GM21447 (cell line): ENCODE data around the gene GABARAPL1.
"Not testable (repeated sequence)": the region's sequence is repeated elsewhere in the genome, so short reads cannot be mapped to it uniquely, and the experiment has no call there.

ENCODE experiments used
- ATAC-seq: cut with Tn5 transposase; IDR thresholded peaks from one replicate; pipeline ENCODE4 v1.9.1; 2021; ENCODE audit not compliant: unreplicated experiment

The GABARAPL1 gene

DNA sequence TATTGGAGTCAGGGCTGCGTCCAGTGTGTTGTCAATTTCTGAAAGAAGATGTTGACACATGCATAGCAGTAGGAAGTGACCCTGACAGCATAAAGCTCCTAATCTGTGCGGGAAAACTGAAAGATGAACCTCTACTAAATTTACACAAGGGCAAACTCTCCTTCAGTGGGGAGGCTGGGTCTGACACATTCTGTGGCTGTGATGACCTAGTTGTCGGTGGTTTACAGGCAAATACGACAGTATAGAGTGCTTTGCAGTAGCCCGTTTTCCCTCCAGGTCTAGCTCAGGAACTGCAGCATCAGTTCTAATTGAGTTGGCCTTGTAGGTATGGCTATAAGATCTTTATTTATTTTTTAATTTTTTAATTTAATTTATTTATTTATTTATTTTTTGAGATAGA, 14.8 kb upstream of the GABARAPL1 start:
- no peak for ATAC-seq

DNA sequence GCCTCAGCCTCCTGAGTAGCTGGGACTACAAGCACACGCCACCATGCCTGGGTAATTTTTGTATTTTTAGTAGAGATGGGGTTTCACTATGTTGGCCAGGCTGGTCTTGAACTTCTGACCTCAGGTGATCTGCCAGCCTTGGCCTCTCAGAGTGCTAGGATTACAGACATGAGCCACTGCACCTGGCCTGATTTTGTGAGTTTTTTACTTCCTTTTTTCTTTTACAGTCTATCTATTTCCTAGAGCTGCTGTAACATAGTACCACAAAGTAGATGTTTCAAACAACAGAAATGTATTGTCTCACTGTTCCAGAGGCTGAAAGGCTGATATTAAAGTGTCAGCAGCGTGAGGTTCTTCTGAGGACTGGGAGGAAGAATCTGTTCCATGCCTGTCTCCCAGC, 8.2 kb upstream of the GABARAPL1 start:
- not testable (repeated sequence) for ATAC-seq

DNA sequence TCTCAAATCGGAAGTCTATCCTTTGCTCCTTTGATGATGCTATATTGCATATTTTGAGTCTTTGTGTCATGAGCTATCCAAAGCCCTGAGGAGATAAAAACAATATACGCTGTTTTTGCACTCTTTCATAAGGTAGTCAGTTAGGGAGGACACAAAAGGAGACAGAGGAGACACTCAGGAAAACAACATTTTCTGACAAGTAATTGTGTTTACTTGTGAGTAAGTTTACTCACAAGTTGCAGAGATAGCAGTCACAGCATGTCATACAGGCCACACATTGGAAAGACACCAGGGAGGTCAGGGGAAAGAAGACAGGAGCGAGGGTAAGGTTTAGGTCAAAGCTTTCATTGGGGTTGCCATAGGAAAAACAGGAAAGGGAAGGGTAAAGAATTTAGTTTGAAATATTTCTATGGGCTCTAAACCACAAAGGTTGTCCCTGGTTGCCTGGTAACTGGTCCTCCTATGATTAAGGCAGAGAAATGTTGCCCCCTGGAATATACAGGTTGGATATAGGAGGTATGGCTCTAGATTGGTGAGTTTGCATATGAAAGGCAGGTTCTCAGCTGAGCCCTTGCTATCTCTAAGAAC, 7.4 kb upstream of the GABARAPL1 start:
- ATAC-seq: no peak

DNA sequence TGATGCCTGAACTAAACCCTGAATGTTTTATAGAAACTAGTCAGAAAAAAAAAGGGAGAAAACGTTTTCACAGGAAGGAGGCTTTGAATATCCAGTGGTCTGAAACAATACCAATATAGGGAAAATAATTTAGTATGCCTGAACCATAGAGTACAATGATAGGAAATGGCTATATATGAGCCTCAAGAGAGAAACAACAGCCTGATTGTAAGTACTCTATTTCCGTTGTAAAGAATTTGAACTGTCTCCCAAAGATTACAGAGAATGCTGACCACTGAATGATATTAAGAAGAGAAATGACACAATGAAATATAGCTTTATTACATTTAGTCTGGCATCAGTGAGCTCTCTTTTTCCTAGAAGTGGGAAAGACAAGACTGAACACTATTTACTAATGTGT, 5.5 kb upstream of the GABARAPL1 start:
- ATAC-seq: no peak

DNA sequence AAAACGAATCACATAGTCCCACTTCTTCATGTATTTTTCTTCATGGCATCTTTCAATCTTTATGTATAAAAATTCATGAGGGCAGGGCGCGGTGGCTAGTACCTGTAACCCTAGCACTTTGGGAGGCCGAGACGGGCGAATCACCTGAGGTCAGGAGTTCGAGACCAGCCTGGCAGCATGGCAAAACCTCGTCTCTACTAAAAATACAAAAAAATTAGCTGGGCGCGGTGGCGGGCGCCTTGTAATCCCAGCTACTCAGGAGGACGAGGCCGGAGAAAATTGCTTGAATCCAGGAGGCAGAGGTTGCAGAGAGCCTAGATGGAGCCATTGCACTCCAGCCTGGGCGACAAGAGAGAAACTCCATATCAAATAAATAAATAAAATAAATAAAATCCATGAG, 2.5 kb upstream of the GABARAPL1 start:
- no peak for ATAC-seq

DNA sequence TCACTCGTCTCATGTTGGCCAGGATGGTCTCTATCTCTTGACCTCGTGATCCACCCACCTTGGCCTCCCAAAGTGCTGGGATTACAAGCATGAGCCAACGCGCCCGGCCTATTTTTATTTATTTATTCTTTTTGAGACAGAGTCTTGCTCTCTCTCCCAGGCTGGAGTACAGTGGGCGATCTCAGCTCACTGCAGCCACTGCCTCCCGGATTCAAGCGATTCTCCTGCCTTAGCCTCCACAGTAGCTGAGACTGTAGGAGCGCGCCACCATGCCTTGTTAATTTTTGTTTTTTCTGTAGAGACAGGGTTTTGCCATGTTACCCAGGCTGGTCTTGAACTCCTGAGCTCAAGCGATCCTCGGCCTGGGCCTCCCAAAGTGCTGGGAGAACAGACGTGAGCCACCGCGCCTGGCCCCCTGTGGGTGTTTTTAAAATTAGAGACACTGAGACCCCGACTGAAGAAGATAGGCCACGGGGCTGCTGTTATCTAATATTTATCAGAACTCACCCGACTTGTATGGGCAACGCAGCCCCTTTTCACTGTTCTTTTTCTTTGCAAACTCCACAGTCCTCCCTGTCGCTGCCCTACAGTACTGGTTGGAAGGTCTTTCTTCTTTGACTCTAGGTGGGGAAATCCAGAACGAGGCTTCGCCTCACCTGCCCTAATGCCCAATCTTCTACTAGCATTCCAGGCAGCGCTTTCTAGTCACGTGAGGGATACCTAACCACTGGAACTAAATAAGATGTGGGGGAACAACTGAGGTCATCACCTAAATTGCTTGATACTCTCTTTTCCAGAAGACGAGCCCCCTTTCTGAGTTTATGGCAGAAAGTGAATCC, 1.4 kb upstream of the GABARAPL1 start:
- ATAC-seq: no peak

DNA sequence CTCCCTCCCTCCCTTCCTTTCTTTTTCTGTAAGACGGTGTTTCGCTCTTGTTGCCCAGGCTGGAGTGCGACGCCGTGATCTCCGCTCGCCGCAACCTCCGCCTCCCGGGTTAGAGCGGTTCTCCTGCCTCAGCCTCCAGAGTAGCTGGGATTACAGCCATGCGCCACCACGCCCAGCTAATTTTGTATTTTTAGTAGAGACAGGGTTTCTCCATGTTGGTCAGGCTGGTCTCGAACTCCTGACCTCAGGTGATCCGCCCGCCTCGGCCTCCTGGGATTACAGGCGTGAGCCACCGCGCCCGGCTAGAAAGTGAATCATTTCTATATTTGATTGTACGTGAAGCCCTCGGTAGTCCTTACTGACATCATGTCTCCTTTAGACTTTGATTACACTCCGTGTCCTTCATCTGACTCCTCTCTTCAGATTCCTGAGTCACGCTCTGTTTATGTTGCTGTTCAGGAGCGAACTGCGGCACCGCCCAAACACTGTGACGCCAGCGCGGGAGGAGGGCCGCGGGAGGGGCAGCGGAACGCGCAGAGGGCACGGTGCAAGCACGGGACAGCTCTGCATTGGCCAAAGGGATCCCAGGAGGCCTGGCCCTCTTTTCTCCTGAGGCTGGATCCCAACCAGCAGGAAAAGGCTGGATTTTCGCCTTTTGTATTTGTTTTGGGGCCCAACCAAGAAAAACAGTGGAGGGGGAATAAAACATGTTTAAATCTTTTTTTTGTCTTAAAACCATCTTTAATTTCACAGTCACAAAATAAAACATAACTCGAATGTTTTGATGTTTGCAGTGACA, 538 bp upstream of the GABARAPL1 start:
- ATAC-seq: peak; percentile 51

DNA sequence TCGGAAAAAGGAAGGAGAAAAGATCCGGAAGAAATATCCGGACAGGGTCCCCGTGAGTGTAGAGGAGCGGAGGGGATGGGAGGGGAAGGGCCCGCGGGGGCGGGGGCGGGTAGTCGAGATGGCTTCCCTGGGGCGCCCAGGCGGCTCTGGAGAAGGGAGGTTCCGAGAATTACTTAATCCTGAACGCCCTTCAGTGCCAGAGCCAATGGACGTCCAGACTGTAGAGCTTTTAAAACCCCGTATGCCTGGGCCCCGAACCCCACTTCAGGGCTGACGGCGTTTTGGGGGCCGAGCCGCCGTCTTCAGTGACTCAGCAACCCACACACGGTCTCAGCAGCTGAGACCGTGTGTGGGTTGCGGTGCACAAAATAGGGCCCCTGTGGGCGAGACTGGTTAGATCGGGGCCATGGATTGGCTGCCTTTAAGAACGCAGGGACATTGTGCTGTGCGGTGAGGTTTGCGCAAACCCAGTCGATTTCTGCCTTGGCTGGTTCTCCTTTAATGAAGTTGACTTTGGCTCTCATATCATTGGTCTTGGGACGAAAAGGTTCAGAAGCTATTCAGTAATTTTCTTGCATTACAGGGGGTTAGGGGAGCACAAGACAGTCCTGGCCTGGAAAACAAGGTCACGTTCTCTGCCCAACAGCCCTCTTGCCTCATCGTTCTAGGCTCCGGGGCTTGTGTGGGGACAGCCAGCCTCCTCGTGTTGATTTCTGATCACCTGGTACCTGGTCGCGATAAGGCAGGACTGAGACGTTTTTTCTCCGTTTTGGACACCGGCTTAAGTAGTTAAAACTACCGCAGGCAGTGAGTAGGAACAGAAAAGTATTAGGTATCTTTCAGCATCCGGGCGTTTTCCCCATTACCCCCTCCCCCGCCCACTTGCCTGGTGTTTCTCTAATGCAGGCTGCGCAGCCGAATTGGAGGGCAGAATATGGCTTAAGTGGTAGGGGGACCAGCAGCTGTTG, 775 bp downstream of the GABARAPL1 start:
- ATAC-seq: peak; percentile 39

DNA sequence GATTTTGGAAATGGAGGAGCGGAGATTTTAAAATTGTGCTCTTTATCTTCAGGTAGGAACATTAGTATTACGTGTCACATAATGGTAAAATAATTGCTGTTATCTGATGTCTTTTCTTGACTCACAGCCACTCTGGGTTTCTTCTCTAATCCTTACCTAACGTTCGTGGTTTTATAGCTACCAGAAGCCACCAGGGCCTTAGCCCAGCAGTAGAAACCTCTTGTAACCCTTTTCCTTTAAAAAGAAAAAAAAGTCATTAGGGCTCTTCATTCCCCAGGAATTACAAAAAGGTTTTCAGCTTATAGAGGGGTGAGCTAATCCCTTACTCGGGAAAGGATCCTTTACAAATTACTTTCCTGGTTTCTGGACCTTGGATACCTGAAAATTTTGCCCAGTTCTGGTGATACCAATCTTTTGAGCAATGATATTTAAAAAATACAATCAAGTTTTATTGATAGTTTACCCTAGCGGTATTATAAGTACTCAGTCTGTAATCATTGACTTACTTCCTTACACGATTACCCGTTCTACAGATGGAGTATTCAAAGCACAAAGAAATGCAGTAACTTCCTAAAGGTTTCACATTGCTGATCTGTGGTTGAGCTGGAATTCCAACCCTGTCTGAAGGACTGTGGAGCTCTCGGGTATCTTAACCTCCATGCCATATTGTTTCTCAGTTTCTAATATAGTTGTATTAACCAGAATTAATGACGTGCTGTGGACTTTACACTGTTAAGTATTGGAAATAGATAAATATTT, 1.6 kb downstream of the GABARAPL1 start:
- no peak for ATAC-seq

DNA sequence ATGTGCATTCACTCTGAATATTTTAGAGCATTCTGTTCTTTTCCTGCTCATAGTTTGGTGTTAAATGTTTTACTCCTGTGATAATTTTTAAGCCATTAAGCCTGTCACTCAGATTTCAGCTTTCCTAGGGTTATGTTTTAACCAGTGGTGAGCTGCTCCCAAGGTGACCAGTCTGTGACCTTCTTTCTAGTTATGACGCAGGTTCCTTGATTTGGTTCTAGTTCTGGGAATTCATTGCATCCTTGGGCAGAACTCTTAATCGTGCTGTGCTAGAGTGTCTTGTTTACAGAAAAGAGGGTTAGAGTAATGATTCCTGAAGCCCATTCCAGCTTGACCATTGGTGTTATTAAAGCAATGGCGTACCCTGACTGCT, 2.2 kb downstream of the GABARAPL1 start:
- ATAC-seq: no peak

DNA sequence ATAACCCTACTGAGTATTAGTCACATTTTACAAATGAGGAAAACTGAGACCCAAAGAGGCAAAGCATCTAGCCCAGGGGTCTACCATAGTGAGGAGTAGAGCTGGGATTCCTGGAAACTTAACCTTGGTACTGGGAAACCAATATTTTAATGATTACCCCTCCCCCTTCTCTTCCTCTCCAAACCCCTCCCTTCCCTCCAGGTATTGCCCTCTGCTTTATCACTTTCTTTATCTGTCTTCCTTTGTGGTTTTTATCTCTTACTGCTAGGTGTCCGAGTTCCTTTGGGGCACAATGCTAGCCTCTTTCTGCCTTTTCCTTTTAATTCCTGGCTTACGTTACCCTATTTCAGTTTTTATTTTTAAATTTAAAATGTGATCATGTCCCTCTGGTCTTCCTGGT, 2.8 kb downstream of the GABARAPL1 start:
- ATAC-seq: no peak

DNA sequence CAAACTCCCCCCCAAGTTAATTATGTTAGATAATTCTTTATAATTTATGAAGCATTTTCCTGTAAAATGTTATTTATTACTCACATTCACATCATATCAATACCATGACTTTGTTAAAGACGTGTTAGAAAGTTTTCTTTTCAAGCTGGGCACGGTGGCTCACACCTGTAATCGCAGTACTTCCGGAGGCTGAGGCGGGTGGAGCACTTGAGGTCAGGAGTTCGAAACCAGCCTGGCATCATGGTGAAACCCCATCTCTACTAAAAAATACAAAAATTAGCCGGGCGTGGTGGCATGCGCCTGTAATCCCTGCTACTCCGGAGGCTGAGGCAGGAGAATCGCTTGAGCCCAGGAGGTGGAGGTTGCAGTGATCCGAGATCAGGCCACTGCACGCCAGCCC, 3.3 kb downstream of the GABARAPL1 start:
- ATAC-seq: not testable (repeated sequence)

DNA sequence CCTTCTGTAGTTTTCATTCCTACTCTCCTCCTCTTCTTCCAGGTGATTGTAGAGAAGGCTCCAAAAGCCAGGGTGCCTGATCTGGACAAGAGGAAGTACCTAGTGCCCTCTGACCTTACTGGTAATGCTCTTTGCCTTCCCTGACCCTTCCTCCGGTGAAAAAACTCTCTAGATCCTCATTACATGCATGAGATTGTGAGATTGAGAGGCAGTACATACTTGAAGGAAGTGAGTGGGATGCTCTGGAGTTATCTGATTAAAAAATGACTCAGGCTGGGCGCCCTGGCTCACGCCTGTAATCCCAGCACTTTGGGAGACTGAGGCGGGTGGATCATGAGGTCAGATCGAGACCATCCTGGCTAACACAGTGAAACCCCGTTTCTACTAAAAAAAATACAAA, 5.3 kb downstream of the GABARAPL1 start:
- ATAC-seq: no peak

DNA sequence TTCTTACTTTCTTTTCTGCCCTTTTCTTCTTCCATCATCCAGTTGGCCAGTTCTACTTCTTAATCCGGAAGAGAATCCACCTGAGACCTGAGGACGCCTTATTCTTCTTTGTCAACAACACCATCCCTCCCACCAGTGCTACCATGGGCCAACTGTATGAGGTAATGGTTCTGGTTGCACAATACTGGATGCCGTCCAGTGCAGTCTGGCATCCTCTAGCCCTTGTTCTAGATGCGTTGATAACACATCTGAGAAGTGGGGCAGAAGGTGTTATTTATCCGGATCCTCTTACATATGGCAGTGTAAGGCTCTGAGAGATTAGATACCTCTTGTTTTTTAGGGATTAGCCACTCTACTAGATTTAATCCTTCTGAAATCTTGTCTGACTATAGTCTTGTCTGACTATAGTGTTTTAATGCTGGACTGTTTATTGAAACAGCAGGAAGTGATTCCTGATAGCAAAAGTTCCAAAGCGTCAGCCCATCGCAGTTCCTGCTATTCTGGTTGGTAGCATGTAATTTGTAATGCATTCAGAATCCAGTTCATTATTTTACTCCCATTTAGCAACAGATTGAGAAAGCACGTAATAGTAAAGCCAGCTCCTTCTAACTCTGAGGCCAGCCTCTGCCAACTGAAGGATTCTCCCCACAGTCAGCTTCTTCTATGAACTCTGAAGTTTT, 7.9 kb downstream of the GABARAPL1 start:
- ATAC-seq: no peak

DNA sequence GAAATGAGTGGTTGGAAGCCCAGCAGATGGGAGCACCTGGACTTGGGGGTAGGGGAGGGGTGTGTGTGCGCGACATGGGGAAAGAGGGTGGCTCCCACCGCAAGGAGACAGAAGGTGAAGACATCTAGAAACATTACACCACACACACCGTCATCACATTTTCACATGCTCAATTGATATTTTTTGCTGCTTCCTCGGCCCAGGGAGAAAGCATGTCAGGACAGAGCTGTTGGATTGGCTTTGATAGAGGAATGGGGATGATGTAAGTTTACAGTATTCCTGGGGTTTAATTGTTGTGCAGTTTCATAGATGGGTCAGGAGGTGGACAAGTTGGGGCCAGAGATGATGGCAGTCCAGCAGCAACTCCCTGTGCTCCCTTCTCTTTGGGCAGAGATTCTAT, 9.2 kb downstream of the GABARAPL1 start:
- no peak for ATAC-seq

DNA sequence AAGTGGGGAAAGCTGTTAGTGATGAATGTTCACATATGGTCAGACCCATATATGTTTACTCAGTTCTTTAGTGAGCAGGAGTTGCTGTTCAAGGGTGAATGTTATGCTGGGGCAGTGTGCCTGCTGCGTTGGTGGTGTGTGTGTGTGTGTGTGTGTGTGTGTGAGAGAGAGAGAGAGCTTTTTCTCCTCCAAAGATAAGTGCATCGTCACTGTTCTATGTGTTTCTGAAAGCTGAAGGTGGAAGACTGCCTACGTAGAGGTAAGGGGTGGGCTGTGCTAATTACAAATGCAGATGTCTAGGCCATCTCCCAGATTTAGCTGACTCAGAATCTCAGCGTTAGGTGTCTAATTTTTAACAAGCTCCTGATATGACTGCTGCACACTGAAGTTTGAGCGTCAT, 10.5 kb downstream of the GABARAPL1 start:
- no peak for ATAC-seq

DNA sequence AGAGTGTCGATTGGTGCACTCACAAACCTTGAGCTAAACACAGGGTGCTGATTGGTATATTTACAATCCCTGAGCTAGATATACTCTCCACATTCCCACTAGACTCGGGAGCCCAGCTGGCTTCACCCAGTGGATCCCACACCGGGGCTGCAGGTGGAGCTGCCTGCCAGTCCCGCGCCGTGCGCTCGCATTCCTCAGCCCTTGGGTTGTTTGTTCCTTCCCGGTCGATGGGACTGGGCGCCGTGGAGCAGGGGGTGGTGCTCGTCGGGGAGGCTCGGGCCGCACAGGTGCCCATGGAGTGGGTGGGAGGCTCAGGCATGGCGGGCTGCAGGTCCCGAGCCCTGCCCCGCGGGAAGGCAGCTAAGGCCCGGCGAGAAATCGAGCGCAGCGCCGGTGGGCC, 12.7 kb downstream of the GABARAPL1 start:
- not testable (repeated sequence) for ATAC-seq

DNA sequence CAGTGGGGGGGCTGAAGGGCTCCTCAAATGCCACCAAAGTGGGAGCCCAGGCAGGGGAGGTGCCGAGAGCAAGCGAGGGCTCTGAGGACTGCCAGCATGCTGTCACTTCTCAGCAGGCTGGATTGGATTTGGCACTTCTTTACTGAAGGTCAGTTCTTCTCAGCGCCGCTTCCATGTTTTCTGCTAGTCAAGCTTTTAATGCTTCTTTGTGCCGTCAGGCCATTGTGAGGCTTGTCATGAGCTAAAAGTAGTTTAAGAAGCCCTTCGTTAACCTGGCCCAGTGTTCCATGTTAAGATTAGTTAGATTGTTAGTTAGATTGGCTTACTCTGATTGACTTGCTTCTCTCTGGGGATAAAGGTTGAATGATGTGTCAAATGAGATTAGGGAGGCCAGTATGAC, 13.4 kb downstream of the GABARAPL1 start:
- no peak for ATAC-seq

DNA sequence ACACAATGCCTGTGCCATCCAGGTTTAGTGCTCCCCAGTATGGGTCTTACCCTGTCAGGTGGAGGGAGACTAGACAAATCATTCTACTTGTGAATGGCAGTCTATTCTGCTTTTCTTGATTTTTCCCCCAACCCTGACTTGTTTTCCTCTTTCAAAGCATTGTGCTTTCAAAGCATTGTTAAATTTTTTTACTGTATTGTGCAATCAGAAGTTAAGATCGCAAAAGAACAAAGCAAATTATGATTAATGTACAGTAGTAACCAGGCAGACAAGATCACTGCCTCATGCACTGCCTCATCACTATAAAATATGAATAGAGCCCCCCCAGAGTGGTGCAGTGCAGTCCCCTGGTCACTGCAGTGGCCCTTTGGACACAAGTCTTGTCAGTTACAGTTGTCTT, 14.1 kb downstream of the GABARAPL1 start:
- no peak for ATAC-seq

DNA sequence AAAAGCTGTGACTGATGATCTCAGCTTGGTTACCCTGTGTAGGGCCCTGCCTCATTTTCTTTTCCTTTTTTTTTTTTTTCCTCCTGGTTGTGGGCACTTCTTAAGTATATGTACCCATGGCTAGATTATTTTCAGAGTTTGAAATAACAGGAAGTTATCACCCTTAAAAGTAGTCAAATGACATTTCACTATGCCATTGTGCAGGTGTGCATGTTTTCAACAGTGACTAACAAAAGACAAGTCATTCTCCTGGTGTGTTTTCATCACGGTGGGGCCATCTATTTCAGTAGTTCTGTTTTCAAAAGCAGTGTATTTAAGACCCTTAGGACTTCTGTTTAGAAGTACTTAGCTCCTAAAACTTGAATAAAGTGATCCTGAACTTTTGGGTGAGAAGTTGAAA, 15.0 kb downstream of the GABARAPL1 start:
- ATAC-seq: no peak
